HEK293 (cell line): Measurements from ENCODE around the gene ARHGEF26.

ENCODE experiments used
- CTCF ChIA-PET: fragments of 350-600 bp; formaldehyde crosslinking; extraction: SDS; loops from one replicate; lab custom pipeline; 2021; ENCODE audit warnings: antibody characterized with exemption; lab: Yijun Ruan, JAX
- POLR2A ChIA-PET: fragments of 300-600 bp; formaldehyde crosslinking; extraction: SDS; loops from one replicate; lab custom pipeline; 2020; ENCODE audit warnings: antibody characterized with exemption, inconsistent platforms; lab: Yijun Ruan, JAX
- H3K27ac ChIP-seq: fragments of 200-500 bp; sonication (Bioruptor generic); 2 replicates; pipeline ENCODE4 v1.5.1; 2014; ENCODE audit warnings: low read depth, low read length, control low read depth, inconsistent platforms; ENCODE audit errors: extremely low read depth
- H3K36me3 ChIP-seq, 2 experiments: fragments of 200-500 bp in 1 of 2; sonication (Bioruptor generic) in 1 of 2; 1 replicate in 1 of 2; 2 replicates in 1 of 2; pipeline ENCODE4 v1.5.1; 2014 to 2017; ENCODE audit warnings: inconsistent platforms in 2 of 2, low read length in 2 of 2; ENCODE audit not compliant: control insufficient read depth in 2 of 2, insufficient read depth in 1 of 2
- H3K4me1 ChIP-seq: fragments of 200-500 bp; sonication (Bioruptor generic); 2 replicates; pipeline ENCODE4 v1.5.1; 2014; ENCODE audit warnings: mild to moderate bottlenecking, low read length, inconsistent platforms; ENCODE audit not compliant: control insufficient read depth, insufficient read depth
- H3K4me3 ChIP-seq: 2 replicates; pipeline ENCODE4 v1.5.1; 2011; ENCODE audit warnings: low read depth, mild to moderate bottlenecking, control low read depth, low read length, moderate library complexity
- H3K9me3 ChIP-seq: fragments of 200-500 bp; sonication (Bioruptor generic); 2 replicates; pipeline ENCODE4 v1.5.1; 2014; ENCODE audit warnings: low read depth, low read length, inconsistent platforms; ENCODE audit not compliant: control insufficient read depth, insufficient read depth
- GLI4 ChIP-seq: fragments of 450-650 bp; formaldehyde crosslinking; IDR thresholded peaks from 2 replicates; pipeline ENCODE4 v1.5.1; 2016; ENCODE audit warnings: missing biosample characterization, missing genetic modification characterization
- KLF9 ChIP-seq: fragments of 450-650 bp; formaldehyde crosslinking; IDR thresholded peaks from 2 replicates; pipeline ENCODE4 v1.5.1; 2016; ENCODE audit warnings: missing biosample characterization, missing genetic modification characterization, low read depth
- SCRT2 ChIP-seq: fragments of 450-650 bp; formaldehyde crosslinking; IDR thresholded peaks from 2 replicates; pipeline ENCODE4 v1.5.1; 2016; ENCODE audit warnings: missing biosample characterization, missing genetic modification characterization
- SP3 ChIP-seq: fragments of 450-650 bp; formaldehyde crosslinking; IDR thresholded peaks from 2 replicates; pipeline ENCODE4 v1.5.1; 2016; ENCODE audit warnings: missing biosample characterization, missing genetic modification characterization
- ZFP41 ChIP-seq: fragments of 450-650 bp; formaldehyde crosslinking; IDR thresholded peaks from 2 replicates; pipeline ENCODE4 v1.5.1; 2016; ENCODE audit warnings: missing biosample characterization, missing genetic modification characterization, borderline replicate concordance
- ZNF121 ChIP-seq: fragments of 450-650 bp; formaldehyde crosslinking; IDR thresholded peaks from 2 replicates; pipeline ENCODE4 v1.5.1; 2016; ENCODE audit warnings: missing biosample characterization, missing genetic modification characterization
- ZNF138 ChIP-seq: fragments of 450-650 bp; formaldehyde crosslinking; IDR thresholded peaks from 2 replicates; pipeline ENCODE4 v1.5.1; 2016; ENCODE audit warnings: missing biosample characterization, missing genetic modification characterization, borderline replicate concordance
- ZNF16 ChIP-seq: fragments of 450-650 bp; formaldehyde crosslinking; IDR thresholded peaks from 2 replicates; pipeline ENCODE4 v1.5.1; 2016; ENCODE audit warnings: low read depth, missing biosample characterization, missing genetic modification characterization
- ZNF324 ChIP-seq: fragments of 450-650 bp; formaldehyde crosslinking; IDR thresholded peaks from 2 replicates; pipeline ENCODE4 v1.5.1; 2016; ENCODE audit warnings: missing biosample characterization, missing genetic modification characterization
- ZNF530 ChIP-seq: fragments of 450-650 bp; formaldehyde crosslinking; IDR thresholded peaks from 2 replicates; pipeline ENCODE4 v1.5.1; 2016; ENCODE audit warnings: low read depth, missing biosample characterization, missing genetic modification characterization
- ZNF544 ChIP-seq: fragments of 450-650 bp; formaldehyde crosslinking; IDR thresholded peaks from 2 replicates; pipeline ENCODE4 v1.5.0; 2017; ENCODE audit warnings: missing biosample characterization, missing genetic modification characterization
- ZNF610 ChIP-seq: fragments of 450-650 bp; formaldehyde crosslinking; IDR thresholded peaks from 2 replicates; pipeline ENCODE4 v1.5.1; 2016; ENCODE audit warnings: missing biosample characterization, missing genetic modification characterization, borderline replicate concordance
- ZNF76 ChIP-seq: fragments of 450-650 bp; formaldehyde crosslinking; IDR thresholded peaks from 2 replicates; pipeline ENCODE4; 2016; ENCODE audit warnings: low read depth, missing biosample characterization, missing genetic modification characterization, borderline replicate concordance
- ZNF777 ChIP-seq: fragments of 450-650 bp; formaldehyde crosslinking; IDR thresholded peaks from 2 replicates; pipeline ENCODE4 v1.5.1; 2017; ENCODE audit warnings: missing biosample characterization, missing genetic modification characterization, borderline replicate concordance
- TF ChIP-seq, protein P1 (sequence below): fragments of 450-650 bp; formaldehyde crosslinking; IDR thresholded peaks from 2 replicates; pipeline ENCODE4 v1.5.1; 2016; ENCODE audit warnings: missing biosample characterization, missing genetic modification characterization
- TF ChIP-seq, protein P2 (sequence below): fragments of 450-650 bp; formaldehyde crosslinking; conservative IDR thresholded peaks from 2 replicates; pipeline ENCODE4 v1.5.1; 2016; ENCODE audit warnings: low read depth, missing biosample characterization, missing genetic modification characterization
- TF ChIP-seq, protein P3 (sequence below): fragments of 450-650 bp; formaldehyde crosslinking; IDR thresholded peaks from 2 replicates; pipeline ENCODE4 v1.5.1; 2016; ENCODE audit warnings: missing biosample characterization, missing genetic modification characterization

The ARHGEF26 gene

DNA sequence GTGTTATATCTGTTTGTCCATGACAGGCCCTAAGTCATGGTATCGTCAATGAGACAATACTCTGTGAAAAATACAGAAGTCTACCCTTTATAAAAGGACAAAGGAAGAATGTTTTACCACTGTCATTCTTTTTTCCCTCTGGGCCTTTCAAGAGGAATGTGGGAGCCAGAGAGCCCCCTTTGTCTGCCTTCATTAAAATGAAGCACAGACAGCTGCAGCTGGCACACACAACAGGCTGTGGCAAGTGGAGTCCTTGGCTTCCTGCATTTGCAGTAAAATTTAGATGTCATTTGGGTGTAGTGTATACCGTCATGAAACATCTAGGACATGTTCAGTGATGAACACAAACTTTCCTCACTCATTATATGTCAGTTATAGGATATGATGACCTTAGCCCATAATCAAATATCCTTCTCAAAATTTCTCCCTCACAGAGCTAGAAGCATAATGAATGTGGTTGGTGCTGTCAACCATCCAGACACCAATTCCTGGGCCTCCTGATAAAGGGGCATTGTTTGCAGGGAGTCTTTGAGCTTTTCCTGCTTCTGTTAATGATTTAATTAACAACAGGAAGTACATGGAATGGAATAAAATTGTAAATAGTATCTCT lies 126.7 kb downstream of the ARHGEF26 start (continued):
- TF ChIP-seq, protein P1, sequence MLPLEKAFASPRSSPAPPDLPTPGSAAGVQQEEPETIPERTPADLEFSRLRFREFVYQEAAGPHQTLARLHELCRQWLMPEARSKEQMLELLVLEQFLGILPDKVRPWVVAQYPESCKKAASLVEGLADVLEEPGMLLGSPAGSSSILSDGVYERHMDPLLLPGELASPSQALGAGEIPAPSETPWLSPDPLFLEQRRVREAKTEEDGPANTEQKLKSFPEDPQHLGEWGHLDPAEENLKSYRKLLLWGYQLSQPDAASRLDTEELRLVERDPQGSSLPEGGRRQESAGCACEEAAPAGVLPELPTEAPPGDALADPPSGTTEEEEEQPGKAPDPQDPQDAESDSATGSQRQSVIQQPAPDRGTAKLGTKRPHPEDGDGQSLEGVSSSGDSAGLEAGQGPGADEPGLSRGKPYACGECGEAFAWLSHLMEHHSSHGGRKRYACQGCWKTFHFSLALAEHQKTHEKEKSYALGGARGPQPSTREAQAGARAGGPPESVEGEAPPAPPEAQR (tag by site-specific recombination), result no peak

DNA sequence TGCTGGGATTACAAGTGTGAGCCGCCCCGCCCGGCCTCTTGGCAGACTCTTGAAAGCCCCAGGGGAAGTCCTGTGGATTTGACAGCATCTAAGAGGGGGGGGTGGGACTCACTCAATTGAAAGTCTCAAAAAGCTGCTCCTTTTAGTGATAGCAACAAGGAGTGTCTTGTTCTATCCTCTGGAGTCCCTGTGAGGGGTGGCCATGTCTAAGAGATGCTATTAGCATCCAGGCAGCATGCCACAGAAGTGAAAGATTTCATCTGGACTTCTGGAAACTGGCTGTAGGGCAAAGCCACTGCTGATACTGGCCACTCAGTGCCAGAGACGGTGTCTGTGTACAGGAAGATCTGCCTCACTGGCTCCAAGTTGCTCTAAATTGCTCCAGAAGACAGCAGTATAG lies 129.1 kb downstream of the ARHGEF26 start:
- H3K4me1 ChIP-seq, result no peaks in the 10 kb centered on the region
- H3K9me3 ChIP-seq, result no peaks in the 10 kb centered on the region
- POLR2A ChIA-PET, result no interaction called here
- no peak overlapping the region for H3K4me3 ChIP-seq
- H3K36me3 ChIP-seq, result peaks cover 0 to 46% of the 10 kb centered on the region in 2 experiments; a peak in 1 of 3 replicates
- CTCF ChIA-PET, result no interaction called here
- H3K27ac ChIP-seq, result no peak overlapping the region
- TF ChIP-seq ZNF138 (no peak), ZNF777 (tag by site-specific recombination) (no peak), ZNF530 (tag by site-specific recombination) (no peak), GLI4 (tag by site-specific recombination) (no peak), ZFP41 (tag by site-specific recombination) (no peak), ZNF16 (tag by site-specific recombination) (no peak), ZNF610 (no peak), ZNF121 (tag by site-specific recombination) (no peak)
- TF ChIP-seq, protein P2, sequence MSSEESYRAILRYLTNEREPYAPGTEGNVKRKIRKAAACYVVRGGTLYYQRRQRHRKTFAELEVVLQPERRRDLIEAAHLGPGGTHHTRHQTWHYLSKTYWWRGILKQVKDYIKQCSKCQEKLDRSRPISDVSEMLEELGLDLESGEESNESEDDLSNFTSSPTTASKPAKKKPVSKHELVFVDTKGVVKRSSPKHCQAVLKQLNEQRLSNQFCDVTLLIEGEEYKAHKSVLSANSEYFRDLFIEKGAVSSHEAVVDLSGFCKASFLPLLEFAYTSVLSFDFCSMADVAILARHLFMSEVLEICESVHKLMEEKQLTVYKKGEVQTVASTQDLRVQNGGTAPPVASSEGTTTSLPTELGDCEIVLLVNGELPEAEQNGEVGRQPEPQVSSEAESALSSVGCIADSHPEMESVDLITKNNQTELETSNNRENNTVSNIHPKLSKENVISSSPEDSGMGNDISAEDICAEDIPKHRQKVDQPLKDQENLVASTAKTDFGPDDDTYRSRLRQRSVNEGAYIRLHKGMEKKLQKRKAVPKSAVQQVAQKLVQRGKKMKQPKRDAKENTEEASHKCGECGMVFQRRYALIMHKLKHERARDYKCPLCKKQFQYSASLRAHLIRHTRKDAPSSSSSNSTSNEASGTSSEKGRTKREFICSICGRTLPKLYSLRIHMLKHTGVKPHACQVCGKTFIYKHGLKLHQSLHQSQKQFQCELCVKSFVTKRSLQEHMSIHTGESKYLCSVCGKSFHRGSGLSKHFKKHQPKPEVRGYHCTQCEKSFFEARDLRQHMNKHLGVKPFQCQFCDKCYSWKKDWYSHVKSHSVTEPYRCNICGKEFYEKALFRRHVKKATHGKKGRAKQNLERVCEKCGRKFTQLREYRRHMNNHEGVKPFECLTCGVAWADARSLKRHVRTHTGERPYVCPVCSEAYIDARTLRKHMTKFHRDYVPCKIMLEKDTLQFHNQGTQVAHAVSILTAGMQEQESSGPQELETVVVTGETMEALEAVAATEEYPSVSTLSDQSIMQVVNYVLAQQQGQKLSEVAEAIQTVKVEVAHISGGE (tag by site-specific recombination), result no peak

DNA sequence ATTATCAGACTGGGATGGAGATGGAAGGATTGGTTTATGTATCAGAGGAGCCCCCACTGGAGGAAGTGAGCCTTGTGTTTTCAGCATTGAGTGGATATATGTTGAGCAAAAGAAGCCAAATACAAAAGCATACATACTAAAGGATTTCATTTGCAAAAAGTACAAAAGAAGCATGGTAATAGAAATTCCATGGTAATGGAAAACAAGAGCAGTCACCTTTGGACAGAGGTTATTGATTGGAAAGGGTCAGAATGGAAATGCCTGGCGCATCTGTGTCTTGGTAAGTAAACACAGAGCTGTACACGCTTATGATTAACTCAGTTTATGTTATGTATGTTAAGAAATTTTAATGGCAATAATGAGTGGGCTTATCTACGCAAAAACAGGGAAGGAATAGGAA lies 130.4 kb downstream of the ARHGEF26 start:
- Histone ChIP-seq H3K27ac (no peak overlapping the region), H3K36me3 (peaks cover 0 to 54% of the 10 kb centered on the region in 2 experiments; a peak in 1 of 3 replicates), H3K4me3 (no peak overlapping the region), H3K9me3 (no peaks in the 10 kb centered on the region)
- CTCF ChIA-PET, result interaction anchor here (0.5 to 1.5 kb wide), 3 partner anchors 102 to 214 kb away, joined by 3 to 4 read pairs (median 3); no protein-coding TSS in a partner anchor
- TF ChIP-seq ZNF76 (tag by site-specific recombination) (no peak), SCRT2 (tag by site-specific recombination) (no peak), ZNF544 (no peak), KLF9 (tag by site-specific recombination) (no peak), ZNF121 (tag by site-specific recombination) (no peak), ZNF324 (tag by site-specific recombination) (no peak), SP3 (tag by site-specific recombination) (no peak), ZNF16 (tag by site-specific recombination) (no peak)
- TF ChIP-seq, protein P3, sequence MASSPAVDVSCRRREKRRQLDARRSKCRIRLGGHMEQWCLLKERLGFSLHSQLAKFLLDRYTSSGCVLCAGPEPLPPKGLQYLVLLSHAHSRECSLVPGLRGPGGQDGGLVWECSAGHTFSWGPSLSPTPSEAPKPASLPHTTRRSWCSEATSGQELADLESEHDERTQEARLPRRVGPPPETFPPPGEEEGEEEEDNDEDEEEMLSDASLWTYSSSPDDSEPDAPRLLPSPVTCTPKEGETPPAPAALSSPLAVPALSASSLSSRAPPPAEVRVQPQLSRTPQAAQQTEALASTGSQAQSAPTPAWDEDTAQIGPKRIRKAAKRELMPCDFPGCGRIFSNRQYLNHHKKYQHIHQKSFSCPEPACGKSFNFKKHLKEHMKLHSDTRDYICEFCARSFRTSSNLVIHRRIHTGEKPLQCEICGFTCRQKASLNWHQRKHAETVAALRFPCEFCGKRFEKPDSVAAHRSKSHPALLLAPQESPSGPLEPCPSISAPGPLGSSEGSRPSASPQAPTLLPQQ (tag by site-specific recombination), result no peak
- TF ChIP-seq, all 188 proteins: peak for 0
- POLR2A ChIA-PET, result no interaction called here
- no peaks in the 10 kb centered on the region for H3K4me1 ChIP-seq
